GM03348 (cell line): ENCODE results near the gene RAB33B.
"Not testable (repeated sequence)": the region's sequence is repeated elsewhere in the genome, so short reads cannot be mapped to it uniquely, and the experiment has no call there.

ENCODE experiments used
- DNase-seq: peaks from one replicate; pipeline ENCODE4 v3.0.0; 2012; ENCODE audit warnings: low spot score

Gene RAB33B

GRCh38 chr4:139464512-139464911 is 10.6 kb downstream of the RAB33B start:
- DNase-seq, result not testable (repeated sequence)

- no peak for DNase-seq
Observed at GRCh38 chr4:139465922-139466321, 12.0 kb downstream of the RAB33B start.

GRCh38 chr4:139468756-139469155 is 14.8 kb downstream of the RAB33B start:
- DNase-seq, result not testable (repeated sequence)

GRCh38 chr4:139469216-139469615 is 15.3 kb downstream of the RAB33B start:
- DNase-seq, result no peak

DNA sequence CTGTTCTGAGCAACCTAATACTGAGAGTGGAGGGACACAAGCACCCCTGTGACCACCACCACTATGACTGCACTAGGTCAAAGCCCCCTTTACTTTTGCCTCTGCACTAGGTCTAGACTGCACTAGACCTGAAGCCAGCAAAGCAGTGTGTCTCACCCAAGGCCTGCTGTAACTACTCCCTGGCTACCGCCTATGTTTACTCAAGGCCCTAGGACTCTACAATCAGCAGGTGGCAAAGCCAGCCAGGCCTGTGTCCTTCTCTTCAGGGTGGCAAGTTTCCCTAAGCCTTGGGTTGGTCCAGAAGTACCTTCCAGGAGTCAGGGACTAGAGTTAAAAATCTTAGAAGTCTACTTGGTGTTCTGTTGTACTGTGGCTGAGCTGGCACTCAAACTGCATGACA is 15.9 kb downstream of the RAB33B start:
- DNase-seq, result no peak

DNA sequence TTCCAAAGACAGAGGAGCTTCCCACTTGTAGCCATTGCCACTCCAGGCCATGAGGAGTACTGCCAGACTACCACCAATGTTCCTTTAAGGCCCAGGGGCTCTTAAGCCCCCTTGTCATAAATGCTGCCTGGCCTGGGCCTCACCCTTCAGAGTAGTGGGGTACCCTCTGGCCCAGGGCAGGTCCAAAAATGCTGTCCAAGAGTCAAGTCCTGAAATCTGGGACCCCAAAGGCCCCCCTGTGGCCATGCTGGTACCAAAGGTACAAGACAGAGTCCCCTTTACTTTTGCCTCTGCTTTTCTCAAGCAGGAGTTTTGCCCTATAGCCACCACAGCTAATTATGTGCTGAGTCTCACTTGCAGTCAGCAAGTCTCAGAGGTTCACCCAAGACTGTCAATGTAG is 16.4 kb downstream of the RAB33B start:
- DNase-seq, result no peak

GRCh38 chr4:139470997-139471665 is 17.2 kb downstream of the RAB33B start:
- no peak for DNase-seq

DNA sequence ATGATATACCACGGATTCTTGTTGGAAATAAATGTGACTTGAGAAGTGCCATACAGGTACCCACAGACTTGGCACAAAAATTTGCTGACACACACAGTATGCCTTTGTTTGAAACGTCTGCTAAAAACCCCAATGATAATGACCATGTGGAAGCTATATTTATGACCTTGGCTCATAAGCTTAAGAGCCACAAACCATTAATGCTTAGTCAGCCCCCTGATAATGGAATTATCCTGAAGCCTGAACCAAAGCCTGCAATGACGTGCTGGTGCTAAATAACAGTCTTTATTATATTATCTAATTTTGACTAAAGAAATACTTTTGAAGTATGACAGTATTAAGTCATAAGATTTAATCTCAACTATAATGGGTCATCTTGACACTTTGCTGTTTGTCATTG is 18.9 kb downstream of the RAB33B start:
- DNase-seq, result no peak

- DNase-seq, result no peak
Observed at GRCh38 chr4:139476363-139476762, 22.4 kb downstream of the RAB33B start.

- no peak for DNase-seq
Observed at GRCh38 chr4:139481465-139481864, 27.5 kb downstream of the RAB33B start.

GRCh38 chr4:139483000-139483399 is 29.1 kb downstream of the RAB33B start:
- DNase-seq, result no peak

DNA sequence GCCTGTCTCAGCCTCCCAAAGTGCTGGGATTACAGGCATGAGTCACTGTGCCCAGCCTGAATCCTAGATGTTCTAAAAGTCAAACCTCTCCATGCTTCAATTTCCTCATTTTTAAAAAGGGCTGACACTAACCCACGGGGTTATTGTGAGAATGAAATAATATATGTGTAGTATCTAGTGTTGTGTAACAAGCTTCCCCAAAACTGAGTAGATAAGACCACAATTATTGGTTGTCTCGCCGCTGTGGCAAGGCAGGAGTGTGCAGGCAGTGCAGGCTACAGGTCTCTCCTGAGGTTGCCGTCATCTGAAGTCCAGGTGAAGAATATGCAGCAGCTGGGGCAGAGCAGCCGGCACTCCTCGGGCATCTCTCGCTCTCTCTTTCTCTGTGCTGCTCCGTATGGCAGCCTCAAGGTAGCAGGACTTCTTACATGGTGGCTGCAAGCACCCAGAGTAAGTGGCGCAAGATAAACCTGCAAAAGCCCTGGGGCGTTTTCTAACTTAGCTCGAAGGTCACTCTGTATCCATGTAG is 30.9 kb downstream of the RAB33B start:
- no peak for DNase-seq

DNA sequence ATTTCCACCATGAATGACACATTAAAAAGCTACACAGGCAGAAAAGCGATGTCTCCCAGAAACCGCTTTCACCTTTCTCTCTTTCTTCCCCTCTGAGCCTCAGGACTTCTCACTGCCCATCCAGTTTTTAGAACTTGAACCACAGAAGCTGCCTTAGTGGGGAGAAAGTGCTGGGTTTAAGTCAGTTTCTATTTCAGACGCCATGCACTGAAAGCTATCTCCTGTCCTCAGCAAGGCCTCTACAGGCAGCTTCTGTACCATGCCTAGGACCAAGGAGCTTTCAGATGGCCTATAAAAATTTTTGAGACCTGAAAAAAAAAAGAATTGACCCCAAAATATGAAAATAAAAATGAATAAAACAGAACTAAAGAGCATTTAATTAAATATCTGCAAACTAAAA is 34.5 kb downstream of the RAB33B start:
- no peak for DNase-seq

DNA sequence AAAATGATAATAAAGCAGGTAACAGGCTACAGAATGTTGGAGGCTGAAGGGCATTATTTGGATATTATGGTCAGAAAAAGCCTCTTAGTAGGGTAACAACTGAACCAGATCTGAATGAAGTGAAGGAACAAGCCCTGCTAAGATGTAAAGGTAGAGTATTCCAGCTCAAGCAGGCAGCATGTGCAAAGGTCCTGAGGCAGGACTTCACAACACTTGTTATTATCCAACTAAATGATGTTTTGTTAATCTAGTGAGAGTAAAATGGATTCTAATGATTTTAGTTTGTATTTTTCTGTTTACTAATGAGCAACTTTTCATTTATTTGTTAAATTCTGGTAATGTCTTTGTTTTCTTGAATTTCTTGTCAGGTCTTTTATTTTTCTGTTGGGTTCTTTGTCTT is 35.7 kb downstream of the RAB33B start:
- no peak for DNase-seq

GRCh38 chr4:139492429-139492828 is 38.5 kb downstream of the RAB33B start:
- no peak for DNase-seq

DNA sequence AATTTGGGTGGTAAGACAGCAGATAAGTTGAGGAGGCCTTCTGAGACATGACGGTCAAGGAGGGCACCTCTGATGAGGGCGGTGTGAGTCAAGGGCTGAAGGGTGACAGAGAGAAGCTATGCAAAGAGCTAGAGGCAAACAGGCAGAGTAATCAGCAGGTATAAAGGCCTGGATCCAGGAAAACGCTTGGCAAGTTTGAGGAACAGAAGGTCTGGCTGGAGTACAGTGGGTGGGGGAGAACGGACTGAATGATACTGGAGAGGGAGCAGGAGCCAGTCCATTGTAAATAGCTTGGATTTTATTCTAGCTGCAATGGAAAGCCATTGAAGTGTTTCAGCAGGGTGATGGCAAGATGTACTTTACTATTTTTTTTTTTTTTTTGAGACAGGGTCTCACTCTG is 39.3 kb downstream of the RAB33B start:
- DNase-seq, result no peak

- DNase-seq, result no peak
Observed at GRCh38 chr4:139499186-139499585, 45.3 kb downstream of the RAB33B start.

- DNase-seq, result peak; percentile 14
Observed at GRCh38 chr4:139501117-139501516, 47.2 kb downstream of the RAB33B start.

DNA sequence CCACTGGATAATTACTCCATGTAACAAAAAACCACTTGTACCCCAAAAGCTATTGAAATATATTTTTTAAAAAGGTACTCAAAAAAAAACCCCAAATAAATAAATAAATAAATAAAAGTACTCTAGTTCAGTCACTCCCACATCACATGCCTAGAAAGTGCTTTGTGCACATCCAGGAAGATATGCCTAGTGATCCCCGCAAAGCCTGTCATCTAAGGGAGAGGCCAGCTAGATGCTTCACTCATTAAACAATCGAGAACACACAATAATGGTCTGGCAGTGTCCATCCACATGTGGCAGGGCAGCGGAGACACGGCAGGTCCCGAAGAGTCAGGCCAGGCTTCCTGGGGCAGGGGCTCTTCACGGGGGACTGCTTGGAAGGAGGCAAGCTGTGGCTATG is 47.6 kb downstream of the RAB33B start:
- peak; percentile 9 for DNase-seq

DNA sequence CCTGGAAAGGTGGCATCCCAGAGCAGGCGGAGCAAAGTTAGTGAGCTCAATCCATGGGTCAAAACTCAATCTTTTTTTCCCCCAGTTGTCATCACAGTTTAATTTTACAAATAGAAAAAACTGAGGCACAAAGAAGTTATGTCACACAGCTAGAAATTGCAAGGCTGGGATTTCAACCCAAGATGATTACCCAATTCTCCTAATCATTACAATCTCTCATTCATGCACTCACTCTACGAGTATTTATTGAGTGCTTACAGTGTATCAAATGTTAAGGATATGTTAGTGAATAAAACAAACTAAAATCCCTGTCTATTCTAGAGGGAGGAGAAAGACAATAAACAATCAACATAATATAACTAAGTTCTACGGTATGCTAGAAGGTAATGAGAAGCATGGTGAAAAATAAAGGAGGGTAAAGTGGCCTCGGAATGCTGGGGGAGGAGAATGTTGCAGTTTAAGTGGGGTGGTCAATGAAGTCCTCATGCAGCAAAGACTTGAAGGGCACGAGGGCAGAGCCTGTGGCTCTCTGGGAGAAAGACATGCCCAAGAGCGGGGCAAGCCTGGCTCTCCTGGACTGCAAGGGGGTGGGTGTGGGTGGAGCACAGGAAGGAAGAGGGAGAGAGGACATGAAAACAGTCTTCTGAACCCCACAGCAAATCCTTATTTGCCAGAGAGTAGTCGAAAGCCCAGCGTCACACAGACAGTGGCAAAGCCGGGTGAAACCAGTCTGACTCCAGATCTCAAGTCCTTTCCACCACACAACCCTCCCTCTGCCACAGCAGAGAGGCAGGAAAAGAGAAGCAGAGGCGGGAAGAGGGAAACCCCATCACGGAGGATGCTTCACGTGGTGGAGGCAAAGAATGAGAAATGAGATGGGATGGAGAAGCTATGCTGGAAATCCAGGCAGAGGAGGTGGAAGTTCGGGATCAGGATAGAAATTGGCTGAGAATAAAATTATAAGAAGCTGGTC is 48.3 kb downstream of the RAB33B start:
- peak; percentile 20 for DNase-seq

DNA sequence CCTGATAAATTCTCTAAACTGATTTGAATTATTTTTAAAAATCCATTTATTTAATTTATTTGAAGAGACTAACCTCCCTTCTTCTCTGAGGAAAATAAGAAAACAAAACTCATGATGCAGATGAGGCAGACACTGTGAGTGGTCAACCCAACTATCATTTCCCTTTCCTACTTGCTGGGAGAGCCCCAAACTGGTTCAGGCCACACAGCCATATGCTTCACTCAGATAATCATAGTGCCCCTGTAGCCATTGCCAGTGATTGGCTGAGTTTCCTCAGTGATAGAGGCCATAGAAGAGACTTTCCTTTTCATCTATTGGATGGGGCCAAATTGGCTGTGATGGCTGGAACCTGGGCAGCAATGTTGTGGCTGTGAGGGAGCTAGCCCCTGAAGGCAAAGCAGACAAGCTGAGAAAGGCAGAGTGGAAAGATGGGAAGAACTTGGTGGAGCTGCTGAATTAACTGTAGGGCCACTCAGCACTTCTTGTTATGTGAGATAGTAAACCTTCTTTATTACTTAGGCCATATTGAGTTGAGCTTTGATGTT is 49.8 kb downstream of the RAB33B start:
- no peak for DNase-seq

- no peak for DNase-seq
Observed at GRCh38 chr4:139506774-139507173, 52.9 kb downstream of the RAB33B start.
